GM12873 (cell line): Measurements from ENCODE around the gene PTGIR.

Experiments
- TF ChIP-seq, protein P1 (sequence below): IDR thresholded peaks from 2 replicates; pipeline ENCODE4 v1.5.1; 2012; ENCODE audit warnings: low read depth, mild to moderate bottlenecking, moderate library complexity, low read length, control low read depth; ENCODE audit not compliant: insufficient read depth; ENCODE audit errors: missing control alignments

PTGIR gene

DNA sequence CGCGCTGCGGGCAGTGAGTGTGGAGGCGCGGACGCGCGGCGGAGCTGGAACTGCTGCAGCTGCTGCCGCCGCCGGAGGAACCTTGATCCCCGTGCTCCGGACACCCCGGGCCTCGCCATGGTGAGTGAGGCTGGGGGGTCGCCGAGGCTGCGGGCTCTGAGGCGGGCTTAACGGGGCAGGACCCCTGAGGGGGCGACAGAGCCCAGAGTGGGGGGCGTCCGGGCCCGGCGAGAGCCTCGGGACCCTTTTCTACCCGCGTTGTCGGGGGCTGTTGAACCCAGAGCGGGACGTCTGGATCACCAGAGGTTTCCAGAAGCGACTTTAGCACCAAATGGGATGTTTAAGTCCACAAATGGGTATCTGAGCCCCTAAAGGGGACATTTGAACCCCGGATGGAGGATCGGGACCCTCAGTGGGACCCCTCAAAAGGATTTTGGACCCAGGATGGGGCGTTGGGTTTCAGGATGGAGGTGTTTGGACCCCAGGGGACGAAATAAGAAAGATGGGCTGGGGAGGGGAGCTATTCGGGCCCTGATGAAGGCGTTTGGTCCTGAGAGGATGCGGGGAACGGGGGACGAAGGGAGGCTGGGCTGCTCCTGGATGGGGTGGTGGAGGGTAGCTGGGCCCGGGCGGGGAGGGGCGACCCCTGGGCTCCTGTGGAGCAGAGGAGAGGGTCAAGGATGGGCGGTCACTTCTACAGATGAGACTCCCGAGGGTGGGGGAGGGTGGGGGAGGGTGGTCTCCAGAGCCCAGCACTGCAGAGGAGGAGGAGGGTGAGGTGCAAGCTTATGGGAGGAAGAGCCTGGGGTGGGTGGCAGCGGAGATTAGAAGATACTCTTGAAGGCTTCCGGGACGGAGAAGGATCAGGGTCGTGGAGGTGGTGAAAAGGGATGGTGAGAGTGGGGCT, 23.3 kb downstream of the PTGIR start, which contains the start of gene CALM3:
Gene CALM3 (plus strand): TSS at position 13 of the 907 bp plus-strand sequence. CDS start 105 bp downstream, at position 118.
- TF ChIP-seq, protein P1, sequence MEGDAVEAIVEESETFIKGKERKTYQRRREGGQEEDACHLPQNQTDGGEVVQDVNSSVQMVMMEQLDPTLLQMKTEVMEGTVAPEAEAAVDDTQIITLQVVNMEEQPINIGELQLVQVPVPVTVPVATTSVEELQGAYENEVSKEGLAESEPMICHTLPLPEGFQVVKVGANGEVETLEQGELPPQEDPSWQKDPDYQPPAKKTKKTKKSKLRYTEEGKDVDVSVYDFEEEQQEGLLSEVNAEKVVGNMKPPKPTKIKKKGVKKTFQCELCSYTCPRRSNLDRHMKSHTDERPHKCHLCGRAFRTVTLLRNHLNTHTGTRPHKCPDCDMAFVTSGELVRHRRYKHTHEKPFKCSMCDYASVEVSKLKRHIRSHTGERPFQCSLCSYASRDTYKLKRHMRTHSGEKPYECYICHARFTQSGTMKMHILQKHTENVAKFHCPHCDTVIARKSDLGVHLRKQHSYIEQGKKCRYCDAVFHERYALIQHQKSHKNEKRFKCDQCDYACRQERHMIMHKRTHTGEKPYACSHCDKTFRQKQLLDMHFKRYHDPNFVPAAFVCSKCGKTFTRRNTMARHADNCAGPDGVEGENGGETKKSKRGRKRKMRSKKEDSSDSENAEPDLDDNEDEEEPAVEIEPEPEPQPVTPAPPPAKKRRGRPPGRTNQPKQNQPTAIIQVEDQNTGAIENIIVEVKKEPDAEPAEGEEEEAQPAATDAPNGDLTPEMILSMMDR, result no peak

DNA sequence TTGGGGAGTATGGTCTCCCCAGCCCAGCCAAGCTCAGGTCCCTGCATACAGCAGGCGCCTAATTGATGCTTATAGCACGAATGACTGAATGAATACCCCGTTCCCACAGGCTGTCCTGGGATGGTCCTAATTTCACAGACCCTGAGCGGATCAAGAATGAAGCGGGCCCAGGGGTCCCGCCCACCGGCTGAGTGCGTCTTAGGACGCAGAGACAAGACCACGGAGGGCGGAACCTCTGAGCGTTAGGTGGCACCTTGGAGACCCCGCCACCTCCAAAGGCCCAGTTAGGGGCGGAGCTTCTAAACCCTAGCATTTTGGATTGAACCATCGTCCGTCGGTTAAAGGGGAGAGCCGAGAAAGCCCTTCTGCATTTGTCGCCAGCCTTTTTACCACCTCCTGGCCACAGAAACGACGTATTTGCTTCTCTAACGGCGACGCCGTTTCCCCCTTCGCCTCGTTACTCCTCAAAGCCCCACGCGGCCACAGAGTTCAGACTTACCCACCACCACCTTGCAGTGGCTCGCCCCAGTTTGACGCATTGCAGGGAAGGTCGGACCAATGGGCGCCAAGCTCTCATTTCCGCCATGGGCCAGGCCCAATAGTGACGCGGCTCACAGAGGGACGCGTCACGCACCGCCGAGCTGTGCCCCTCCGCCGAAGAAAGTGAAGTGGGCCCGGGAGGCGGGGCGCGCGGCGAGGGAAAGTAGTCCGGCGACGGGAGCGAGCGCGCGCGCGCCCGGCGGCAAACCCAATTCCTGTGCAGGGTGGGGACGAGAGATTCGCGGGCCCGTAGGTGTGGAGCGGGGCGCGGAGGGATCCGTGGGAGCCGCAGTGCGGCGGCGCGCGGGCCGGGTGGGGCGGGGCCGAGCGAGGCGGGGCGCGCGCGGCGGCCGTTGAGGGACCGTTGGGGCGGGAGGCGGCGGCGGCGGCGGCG, 24.2 kb downstream of the PTGIR start:
- TF ChIP-seq, protein P1, result no peak

DNA sequence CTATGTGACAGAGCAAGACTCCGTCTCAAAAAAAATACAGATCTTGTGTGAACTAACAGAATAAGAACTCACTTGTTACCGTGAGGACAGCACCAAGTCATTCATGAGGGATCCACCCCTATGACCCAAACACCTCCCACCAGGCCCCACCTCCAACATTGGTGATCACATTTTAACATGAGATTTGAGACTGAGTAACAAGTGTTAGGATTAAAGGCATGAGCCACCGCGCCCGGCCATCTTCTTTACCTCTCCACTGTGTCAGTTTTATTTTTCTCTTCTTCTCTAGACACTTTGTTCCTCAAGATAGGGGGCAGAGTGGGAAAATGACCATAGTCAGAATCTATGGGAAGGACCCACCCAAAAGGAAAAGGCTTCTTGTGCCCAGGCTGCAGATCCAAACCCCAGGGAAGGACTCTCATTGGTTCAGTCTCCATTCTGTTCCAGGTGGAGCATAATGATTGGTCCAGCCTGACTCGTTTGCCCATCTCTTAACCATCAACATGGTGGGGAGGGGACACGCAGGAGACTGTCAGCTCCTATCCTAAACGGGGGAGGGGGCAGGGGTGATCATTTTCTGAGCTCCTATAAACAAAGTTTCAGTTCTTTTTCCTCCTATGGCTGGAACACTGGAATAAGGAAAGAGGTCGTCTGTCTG, 25.0 kb downstream of the PTGIR start:
- TF ChIP-seq, protein P1, result no peak

DNA sequence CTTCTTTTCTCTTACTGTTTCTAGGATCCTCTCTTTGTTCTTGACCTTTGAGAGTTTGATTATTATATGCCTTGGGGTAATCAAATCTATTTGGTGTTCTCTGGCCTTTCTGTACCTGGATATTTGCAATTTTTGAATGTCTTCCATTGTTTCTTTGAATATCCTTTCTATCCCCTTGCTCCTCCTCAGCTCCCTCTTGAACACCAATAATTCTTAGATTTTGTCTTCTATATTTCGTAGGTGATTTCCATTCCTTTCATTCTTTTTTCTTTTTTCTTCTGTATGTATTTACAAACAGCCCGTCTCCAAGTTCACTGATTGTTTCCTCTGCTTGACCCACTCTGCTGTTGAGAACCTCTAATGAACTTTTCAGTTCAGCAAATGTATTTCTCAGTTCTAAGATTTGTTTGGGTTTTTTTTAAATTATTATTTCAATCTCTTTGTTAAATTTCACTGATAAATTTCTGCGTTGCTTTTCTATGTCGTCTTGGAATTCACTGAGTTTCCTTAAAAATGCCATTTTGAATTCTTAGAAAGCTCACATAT, 26.4 kb downstream of the PTGIR start:
- TF ChIP-seq, protein P1, result no peak

DNA sequence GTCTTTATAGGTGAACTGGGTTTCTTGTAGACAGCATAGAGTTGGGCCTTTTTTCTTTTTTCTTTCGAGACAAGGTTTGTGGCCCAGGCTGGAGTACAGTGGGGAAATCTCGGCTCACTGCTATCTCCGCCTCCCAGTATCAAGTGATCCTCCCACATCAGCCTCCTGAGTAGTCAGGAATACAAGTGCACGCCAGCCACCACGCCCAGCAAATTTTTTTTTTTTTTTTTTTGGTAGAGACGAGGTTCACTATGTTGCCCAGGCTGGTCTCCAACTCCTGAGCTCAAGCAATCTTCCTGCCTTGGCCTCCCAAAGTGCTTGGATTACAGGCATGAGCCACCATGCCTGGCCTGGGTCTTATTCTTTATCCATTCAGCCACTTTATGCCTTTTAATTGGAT, 28.9 kb downstream of the PTGIR start:
- TF ChIP-seq, protein P1, result no peak

DNA sequence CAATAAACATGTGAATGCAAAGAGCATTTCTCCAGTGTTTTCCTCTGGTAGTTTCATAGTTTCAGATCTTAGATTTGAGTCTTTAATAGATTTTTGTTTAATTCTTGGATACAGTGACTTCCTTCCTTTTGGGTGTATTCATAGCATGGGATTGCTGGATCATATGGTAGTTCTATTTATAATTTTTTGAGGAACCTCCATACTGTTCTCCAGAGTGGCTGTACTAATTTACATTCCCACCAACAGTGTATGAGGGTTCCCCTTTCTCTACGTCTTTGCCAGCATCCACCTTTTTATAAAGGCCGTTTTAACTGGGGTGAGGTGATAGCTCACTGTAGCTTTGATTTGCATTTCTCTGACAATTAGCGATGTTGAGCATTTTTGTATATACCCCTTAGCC, 33.0 kb downstream of the PTGIR start:
- TF ChIP-seq, protein P1, result no peak
